Astrocyte of the cerebellum (primary cell): ENCODE measurements around the gene ZNF865.

Experiments used
- DNase-seq: peaks from one replicate; pipeline ENCODE4 v3.0.0-alpha.2; 2011; ENCODE audit warnings: low read depth
- H3K4me3 ChIP-seq: 2 replicates; pipeline ENCODE4 v1.5.1; 2011; ENCODE audit warnings: mild to moderate bottlenecking, low read depth, low read length, moderate library complexity
- in situ Hi-C: cut with HindIII; loops from 2 replicates; pipeline ENCODE4 v1.10.0; 2017; ENCODE audit warnings: low sequenced_read_pairs
- TF ChIP-seq, protein P1 (sequence below): IDR thresholded peaks from 2 replicates; pipeline ENCODE4 v1.5.1; 2012; ENCODE audit warnings: low read length, low read depth, moderate library complexity, mild to moderate bottlenecking; ENCODE audit errors: missing control alignments

The ZNF865 gene

DNA sequence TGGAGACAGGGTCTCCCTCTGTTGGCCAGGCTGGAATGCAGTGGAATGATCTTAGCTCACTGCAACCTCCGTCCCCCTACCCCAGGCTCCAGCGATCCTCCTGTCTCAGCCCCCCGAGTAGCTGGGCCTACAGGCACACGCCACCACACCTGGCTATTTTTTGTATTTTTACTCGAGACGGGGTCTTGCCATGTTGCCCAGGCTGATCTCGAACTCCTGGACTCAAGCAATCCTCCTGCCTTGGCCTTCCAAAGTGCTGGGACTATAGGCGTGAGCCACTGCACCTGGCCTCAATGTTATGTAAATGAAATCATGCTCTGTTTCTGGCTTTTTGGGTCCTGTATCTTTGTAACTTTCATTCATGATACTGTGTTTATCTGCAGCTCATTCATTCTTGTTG lies 16.7 kb upstream of the ZNF865 start:
- no peak for DNase-seq
- H3K4me3 ChIP-seq: no peak overlapping the region
- in situ Hi-C loops: no loop called here
- TF ChIP-seq, protein P1, sequence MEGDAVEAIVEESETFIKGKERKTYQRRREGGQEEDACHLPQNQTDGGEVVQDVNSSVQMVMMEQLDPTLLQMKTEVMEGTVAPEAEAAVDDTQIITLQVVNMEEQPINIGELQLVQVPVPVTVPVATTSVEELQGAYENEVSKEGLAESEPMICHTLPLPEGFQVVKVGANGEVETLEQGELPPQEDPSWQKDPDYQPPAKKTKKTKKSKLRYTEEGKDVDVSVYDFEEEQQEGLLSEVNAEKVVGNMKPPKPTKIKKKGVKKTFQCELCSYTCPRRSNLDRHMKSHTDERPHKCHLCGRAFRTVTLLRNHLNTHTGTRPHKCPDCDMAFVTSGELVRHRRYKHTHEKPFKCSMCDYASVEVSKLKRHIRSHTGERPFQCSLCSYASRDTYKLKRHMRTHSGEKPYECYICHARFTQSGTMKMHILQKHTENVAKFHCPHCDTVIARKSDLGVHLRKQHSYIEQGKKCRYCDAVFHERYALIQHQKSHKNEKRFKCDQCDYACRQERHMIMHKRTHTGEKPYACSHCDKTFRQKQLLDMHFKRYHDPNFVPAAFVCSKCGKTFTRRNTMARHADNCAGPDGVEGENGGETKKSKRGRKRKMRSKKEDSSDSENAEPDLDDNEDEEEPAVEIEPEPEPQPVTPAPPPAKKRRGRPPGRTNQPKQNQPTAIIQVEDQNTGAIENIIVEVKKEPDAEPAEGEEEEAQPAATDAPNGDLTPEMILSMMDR: no peak

DNA sequence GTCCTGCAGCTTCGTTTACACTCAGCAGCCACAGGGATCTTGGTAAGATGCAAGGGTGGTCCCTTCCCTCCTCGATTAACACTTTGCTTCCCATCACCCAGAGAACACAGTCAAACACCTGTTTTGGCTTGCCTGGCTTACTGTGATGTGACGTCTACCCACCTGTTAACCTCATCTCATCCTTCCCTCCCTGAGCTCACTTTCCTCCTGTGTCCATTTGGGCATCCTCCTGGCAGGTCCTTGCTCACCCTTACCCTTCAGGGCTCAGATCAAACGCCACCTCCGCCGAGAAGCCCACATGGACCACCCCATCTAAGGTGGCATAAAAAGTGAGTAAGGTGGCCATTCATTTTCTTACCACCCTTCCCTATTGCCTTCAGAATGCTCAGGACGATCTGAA lies 15.3 kb upstream of the ZNF865 start:
- in situ Hi-C loops: no loop called here
- TF ChIP-seq, protein P1: no peak
- DNase-seq: no peak
- H3K4me3 ChIP-seq: no peak overlapping the region

- TF ChIP-seq, protein P1: no peak
- in situ Hi-C loops: no loop called here
- no peak for DNase-seq
- H3K4me3 ChIP-seq: no peak overlapping the region
These were observed 14.8 kb upstream of the ZNF865 start for GRCh38 chr19:55590617-55591016.

DNA sequence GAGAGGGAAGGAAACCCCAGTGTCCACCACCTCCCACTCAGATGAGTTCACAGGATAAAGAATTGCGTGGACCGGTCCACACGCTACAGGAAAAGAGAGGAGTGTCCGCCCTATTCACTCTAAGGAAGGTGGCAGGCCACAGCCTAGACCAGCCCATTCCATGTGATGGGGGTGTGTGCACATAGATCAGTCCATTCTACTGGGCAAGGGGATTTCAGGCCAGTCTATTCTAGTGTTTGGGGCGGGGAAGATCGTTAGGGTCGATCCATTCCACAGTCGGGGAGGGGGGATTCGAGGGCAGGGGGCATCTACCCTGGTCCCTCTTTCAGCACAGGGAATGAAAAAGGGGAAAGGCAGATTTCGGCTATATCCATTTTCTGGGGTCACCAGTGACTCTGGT lies 13.9 kb upstream of the ZNF865 start:
- TF ChIP-seq, protein P1: no peak
- H3K4me3 ChIP-seq: no peak overlapping the region
- in situ Hi-C loops: no loop called here
- DNase-seq: no peak

DNA sequence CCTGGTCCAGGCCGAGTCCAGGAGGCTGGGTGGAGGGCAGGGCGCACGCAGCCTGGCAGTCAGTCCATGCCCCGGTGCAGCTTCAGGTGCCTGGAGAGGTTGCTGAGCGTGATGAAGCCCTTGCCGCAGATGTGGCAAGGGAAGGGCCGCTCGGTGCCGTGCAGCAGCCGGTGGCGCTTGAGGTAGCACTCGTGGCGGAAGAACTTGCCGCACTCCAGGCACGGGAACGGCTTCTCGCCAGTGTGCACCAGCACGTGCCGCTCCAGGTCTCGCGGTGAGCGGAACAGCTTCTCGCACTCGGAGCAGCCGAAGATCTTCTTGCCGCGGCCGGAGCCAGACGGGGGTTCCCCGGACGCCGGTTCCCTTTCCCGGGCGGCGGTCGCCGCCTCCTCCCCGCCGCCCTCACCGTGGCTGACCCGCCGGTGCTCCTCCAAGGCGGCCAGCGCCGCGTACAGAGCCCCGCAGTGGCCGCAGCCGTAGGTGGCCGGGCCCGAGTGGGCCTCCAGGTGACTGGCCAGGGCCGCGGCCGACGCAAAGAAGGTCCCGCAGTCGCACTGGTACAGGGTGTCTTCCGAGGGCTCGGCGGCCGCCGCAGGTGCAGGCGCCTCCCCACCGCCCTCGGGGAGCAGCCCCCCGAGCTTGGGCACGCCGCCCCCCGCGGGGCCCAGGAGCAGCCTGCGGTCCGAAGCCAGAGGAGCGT lies 12.9 kb upstream of the ZNF865 start:
- in situ Hi-C loops: no loop called here
- TF ChIP-seq, protein P1: no peak
- no peak overlapping the region for H3K4me3 ChIP-seq
- DNase-seq: no peak

DNA sequence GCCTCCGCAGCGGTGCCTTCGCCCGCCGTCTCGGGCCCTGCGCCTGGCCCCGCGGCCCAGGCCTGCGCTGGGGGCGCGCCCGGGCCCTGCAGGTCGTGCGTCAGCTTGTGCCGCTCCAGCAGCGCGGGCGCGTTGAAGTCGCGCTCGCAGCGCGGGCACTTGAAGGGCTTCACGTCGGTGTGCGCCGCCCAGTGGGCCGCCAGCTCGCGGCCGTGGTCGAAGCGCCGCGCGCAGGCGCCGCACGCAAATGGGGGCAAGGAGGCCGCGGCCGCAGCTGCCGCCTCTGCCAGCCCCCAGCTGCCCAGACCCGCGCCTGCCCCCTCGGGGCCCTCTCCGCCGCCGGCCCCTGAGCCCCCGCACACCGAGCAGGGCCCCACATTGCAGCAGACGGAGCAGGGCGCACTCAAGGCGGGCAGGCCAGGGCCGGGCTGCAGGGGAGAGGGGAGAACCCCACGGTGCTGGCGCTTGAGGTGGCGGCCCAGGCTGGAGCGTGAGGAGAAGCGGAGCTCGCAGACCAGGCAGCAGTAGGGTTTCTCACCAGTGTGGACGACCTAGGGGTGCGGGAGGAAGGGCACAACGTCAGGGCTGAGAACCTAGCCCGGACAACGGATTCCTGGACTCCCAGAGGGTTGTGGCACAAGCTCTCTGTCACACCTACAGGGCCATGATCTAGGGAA lies 12.2 kb upstream of the ZNF865 start:
- no peak for DNase-seq

More for the DNA sequence above, 12.2 kb upstream of the ZNF865 start:
- no peak overlapping the region for H3K4me3 ChIP-seq
- in situ Hi-C loops: no loop called here
- TF ChIP-seq, protein P1: no peak
